HT1080 (cell line): ENCODE results near the gene HOXD9. TPM values are rescaled to one million over a fixed set of nuclear protein-coding genes. Genes with fewer than 3 reads are reported as not detected.

ENCODE experiments used
- DNase-seq: peaks from one replicate; pipeline ENCODE4 v3.0.0-alpha.2; 2015; ENCODE audit warnings: low read depth
- total RNA-seq: library from RNA; depleted of rRNA; stranded (reverse); fragments of >200 nt; shearing (Covaris generic); gene quantifications from 2 replicates; pipeline ENCODE4 v1.2.3, GENCODE V29; 2014

HOXD9 gene
- total RNA-seq, 1 experiment from 2014 or later, result 0.53 TPM

- no peak for DNase-seq
These were observed 15.4 kb downstream of the HOXD9 start for GRCh38 chr2:176137906-176138305.

DNA sequence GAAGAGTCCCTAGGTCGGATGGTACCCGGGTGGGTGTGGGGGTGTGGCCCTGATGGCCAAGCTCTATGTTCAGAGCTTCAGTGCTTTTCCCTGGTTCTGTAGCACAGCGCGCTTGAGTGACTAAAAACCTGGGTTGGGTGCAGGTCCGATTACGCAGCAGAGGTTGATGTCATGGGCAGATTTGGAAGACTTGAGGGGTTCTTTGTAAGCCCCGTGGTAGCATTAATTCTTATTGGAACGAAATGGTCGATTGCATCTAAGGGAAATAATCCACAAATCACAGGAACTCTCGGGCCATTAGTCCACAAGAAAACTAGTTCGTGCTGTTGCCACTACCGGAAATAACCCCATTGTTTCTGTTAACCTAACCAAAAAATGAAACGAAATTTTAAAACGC lies 16.0 kb downstream of the HOXD9 start:
- DNase-seq, result no peak

DNA sequence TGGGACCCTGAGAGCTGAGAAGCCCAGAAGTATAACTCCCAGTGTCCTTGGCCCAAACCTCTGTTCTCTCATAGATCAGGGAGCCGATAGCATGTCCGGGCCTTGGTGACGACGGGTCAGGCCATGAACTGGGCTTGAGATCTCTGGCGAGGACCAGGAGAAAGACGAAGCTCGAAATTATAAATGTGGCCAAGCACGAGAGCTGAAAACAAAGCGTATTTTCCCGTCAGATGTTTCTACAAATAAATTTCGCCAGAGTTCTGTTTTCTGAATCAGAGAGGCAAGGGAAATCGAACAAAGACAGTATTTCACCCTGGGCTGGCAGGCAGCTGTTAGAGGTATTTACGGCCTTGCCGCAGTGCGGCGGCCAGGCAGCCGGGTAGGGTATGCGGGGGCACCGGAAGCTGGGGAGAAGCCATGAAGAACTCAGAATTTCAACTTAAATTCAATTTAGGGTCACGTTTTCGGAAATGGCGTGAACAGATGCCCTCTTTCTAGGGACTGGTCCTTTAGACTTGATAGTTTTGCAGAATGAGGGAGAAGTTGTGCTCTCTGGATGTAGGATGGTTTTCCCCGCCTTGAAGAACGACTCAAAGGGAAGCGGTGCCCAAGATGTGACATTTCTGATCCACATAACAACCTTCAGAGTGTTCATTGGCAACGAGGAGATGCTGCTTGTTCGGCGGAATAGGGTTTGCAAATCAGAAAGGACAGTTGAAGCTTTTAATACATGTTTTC lies 16.6 kb downstream of the HOXD9 start:
- DNase-seq, result no peak

DNA sequence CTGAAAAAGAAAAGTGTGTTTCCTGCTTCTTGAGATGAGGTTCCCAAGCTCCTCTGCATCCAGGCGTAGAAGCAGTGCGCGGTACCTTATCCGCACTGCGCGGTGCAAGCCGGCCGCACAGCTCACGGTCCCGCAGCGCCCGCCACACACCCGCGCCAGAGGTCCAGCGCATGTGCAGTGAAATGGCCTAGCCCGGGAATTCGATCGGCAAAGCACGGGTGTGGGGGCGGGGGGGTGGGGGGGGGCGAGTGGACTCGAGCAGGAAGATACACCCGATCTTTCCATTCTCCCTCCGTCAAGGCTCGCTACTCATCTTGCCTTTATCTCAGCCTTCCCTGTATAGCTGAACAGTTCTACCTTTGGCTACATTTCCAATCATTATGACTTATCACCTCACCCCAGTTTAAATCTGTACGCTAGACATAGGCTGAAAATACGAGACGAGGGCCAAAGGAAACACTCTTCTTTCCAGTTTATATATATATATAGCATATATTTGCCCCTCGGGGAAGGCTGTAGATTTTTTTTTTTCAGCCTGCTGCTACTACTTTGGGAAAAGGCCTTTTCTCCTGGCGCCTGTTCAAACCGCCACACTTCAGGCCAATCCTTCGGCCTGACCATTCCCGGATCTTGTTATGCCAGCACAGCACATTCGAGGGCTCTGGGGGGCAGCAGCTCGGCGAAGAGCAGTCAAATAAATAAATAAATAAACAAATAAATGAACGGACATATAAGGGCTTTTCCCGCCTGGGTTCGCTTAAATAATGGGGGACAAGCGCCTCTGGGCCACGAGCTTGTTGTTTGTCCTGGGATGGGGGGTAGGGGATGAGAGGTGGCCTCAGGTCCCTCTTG lies 17.4 kb downstream of the HOXD9 start:
- no peak for DNase-seq

DNA sequence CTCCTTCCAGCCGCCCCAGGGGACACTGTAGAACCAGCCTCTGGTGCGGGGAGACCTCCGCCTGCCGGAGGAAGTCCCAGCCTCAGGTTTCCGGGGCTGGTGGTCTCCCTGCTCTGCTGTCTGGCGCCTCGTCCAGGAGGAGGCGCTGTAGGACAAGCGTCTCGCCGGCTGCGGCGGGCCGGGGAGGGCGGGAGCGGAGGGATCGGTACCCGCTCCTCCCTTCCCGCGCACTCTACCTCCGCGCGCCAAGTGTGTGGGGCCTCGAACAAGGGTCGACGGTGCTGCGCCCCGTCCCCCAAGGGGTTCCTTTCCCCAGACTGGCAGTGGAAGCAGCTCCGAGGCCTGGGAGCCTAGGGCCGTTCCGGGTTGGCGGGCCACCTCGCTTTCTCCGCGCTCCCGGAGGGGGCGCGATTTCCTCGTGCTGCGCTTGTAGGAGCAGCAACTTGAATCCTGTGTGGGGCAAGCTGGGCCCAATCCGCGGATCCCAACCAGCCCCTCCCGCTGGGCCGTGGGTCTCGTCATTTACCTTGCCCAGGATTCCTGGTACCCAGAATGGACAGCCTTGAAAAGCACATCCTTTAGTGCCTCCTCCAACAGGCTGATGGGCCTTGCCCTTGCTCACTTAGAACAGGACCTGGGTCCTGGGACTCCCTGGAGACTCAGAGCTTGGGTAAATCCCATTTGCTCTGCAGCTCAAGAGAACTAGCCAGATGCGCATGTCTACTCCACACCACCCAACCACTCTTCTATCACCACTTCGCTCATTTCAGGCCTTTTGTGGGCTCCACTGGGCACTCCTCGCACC lies 18.2 kb downstream of the HOXD9 start:
- DNase-seq, result peak; percentile 75

DNA sequence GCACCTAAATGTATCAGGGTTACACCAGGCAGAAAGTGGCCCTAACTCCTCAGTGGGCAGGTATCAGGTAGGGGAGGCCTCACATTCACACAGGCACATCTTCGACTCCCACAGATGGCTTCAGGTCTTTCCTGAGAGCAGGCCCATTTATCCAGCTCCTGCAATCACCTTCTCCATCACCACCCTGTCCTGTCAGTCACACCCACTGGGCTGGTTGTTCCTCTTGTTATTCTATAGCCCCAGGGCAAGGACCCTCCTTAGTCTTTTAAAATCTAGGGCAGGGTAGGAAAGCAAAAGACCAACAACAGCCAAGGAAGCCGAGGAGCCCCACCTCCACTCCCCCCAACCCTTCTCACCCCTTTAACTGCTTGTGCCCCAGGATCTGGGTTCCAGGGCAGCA lies 19.8 kb downstream of the HOXD9 start:
- no peak for DNase-seq

DNA sequence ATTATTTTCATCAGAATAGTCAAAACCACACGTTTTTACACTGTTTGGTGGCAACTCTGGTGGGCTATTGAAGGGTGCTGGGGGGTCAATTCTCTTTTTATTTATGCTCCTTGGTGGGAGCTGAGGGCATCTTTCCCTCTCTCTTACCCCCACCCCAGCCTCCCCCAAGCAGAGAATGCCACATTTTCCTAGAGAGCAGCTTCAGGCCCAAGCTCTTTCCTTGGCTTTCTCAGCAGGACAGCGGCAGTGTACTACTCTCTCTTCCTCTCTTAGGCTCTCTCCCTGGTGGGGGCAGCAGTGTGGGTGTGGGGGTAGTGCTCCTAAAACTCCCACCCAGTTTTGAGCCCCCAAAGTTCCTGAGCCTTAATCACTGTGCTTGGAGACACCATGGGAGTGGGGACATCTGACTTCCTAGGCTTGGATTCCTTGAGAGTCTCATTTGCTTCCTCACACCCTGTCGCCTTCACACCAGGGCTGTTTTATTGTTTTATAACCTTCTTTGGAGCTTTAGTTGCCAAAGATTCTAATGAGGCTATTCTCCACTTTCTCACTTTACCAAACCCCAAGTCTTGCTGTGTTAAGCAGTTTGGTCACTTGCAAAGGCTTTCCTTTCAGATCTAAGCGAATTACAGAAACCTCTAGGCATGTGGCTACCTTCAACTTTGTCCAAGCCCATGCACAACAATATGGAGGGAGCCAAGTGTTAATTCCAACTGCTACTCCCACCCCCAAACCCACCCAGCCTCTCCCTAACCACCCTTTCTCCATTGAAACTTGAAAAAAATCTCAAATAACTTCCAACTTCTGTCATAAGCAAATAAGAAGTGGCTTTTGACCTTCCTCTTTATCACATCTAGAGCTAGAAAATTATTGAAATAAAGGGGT lies 22.8 kb downstream of the HOXD9 start:
- no peak for DNase-seq

DNA sequence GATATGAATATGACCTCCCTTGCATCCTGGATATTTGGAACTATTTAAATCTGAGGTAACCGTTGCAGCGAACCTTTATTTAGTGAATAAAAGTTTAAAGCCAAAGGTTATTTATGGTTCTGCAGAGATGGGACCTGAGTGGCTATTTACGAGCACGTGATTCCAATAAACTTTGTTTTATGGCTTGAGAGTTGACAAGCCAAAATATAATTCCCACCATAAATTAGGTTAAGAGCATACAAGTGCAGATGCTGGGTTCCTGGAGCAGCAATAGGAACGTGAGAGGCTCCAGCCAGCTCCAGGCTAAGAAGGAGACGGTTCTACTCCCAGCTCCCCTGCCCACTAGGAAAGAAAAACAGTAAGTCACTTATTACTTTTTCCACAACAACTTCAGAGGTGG lies 23.6 kb downstream of the HOXD9 start:
- no peak for DNase-seq

GRCh38 chr2:176146645-176147044 lies 24.1 kb downstream of the HOXD9 start:
- DNase-seq, result no peak

- no peak for DNase-seq
These were observed 24.8 kb downstream of the HOXD9 start for GRCh38 chr2:176147210-176147799.

- no peak for DNase-seq
These were observed 25.4 kb downstream of the HOXD9 start for GRCh38 chr2:176147800-176148496.

GRCh38 chr2:176148751-176149421 lies 26.4 kb downstream of the HOXD9 start:
- no peak for DNase-seq

- DNase-seq, result no peak
These were observed 27.0 kb downstream of the HOXD9 start for GRCh38 chr2:176149481-176149938.

DNA sequence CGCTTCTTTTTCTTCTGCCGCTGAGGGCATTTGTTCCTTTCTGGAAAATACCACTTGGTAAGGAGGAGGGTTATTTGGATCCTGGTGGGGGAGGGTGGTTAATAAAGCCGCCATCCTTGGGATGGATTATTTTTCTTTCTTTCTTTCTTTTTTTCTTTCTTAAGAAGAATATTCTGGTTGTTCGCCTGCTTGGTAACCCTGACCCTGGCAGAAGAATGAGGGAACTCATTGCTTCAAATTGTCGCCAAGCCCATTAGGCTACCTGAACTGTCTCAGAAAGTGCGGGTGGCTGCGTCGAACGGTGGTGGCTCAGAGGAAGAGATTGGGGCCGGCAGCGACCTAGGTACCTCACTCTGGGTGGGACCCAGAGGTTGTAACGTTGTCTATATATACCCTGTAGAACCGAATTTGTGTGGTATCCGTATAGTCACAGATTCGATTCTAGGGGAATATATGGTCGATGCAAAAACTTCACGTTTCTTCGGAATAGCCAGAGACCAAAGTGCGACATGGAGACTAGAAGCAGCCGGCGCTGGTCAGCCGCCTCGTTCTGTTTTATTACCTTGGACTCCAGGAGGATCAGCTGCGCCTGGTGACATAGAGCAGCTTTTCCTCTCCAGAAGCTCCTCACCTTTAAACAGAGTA lies 27.5 kb downstream of the HOXD9 start:
- no peak for DNase-seq

GRCh38 chr2:176150584-176151441 lies 28.3 kb downstream of the HOXD9 start:
- no peak for DNase-seq

GRCh38 chr2:176151442-176152287 lies 29.1 kb downstream of the HOXD9 start, which contains the start of gene HOXD4:
Gene HOXD4 (plus strand): TSS chr2:176151550. CDS start chr2:176151634, 84 bp downstream.
- no peak for DNase-seq
